ENCODE measurements around the gene LDB2.
"Not testable (repeated sequence)": the region's sequence is repeated elsewhere in the genome, so short reads cannot be mapped to it uniquely, and the experiment has no call there.

LDB2 gene

DNA sequence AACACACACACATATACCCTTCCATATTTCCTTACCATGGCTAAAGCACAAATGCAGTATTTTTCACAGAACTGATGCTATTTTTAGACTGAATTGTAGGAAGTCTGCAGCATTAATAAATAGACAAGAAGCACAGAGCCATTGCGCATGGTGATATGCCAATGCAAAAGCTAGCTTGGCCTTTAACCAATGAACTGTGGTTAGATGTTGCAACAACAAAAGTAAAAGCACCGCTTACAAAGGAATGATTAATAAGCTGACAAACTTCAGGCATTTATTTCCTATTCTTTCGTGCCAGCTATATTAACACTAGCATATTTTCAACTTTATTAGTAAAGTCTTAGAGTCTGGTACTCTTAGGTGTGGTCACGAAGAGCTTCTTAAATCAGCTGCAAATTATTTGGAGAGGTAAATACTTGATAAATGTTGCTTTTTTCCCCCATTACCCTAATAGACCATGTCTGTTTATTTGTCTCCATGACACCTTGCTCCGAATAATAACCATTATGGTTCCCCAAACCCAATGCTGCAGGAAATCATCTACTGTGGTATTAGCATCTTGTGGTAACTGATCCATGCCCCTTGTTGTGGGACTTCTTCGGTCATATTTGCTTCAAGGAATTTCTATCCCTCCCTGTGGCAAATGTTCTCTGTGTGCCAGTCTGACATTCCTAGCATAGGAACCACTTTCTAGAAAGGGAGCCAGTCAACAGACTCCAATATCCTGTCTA, 366.0 kb downstream of the LDB2 start:
- no peak for TF ChIP-seq YY1 (IDR thresholded peaks at IDR 0.05; ENCODE audit: insufficient read depth, insufficient read length)
- no peak for TF ChIP-seq SUZ12 (IDR thresholded peaks at IDR 0.05; ENCODE audit: extremely low read depth, insufficient read depth, insufficient read length)
- TF ChIP-seq ZNF274 (IDR thresholded peaks at IDR 0.05; ENCODE audit: low read depth, low read length) = no peak
- H3K27me3 ChIP-seq (ENCODE audit: insufficient read depth, insufficient read length) = no peaks in the 10 kb centered on the region
- DNase-seq (ENCODE audit: low read depth, low spot score) = no peak
- no peak overlapping the region for H3K9ac ChIP-seq (ENCODE audit: insufficient read length, low read depth)
- H3K4me1 ChIP-seq (ENCODE audit: insufficient read depth, insufficient read length) = no peaks in the 10 kb centered on the region
- no peaks in the 10 kb centered on the region for H3K36me3 ChIP-seq (ENCODE audit: insufficient read depth, insufficient read length, low read length)
- no peaks in the 10 kb centered on the region for H3K9me3 ChIP-seq (ENCODE audit: insufficient read depth, low read length)
- no peak overlapping the region for H3K4me3 ChIP-seq (ENCODE audit: insufficient read length, low read depth)

DNA sequence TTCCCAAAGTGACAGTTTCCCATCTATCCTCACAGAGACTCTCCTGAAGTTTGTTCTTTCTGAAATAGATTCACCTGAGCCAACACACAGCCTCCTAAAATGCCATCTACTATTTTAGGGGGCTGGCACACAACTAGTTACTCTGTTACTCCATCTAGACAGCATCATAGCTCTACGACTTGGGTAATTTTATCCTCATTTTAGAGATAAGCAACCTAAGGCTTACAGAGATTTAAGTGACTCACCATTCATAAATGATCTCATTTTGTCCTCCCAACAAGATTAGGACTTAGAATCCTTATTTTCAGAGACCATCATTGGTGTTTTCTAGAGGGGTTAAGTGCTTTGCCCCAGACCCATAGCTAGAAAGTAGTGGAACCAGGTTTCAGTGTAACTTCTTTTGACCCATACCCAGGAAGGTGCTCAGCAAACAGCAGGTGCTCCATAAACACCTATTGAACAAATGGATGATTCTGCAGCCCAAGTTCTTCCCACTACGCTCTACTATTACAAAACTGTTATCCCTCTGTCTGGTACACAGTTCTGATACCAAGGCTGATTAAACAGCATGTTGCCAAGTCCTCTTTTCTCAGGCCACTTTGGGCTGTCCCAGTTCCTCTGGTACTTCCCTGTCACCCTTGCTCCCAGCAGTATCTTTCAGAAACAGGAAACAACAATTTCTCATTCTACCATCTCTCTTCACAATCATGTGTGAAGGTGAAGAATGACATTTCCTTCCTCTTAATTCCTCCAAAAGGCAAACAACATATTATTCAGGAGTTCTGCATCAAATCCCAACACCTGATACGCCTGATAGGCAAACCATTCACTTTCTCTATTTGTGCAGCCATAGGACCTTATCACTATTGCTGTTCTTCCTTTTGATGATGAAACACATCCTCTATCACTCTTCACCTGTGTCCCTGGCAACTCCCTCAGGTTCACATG, 367.5 kb downstream of the LDB2 start:
- Histone ChIP-seq H3K9ac (ENCODE audit: insufficient read length, low read depth) (no peak overlapping the region), H3K27me3 (ENCODE audit: insufficient read depth, insufficient read length) (no peaks in the 10 kb centered on the region), H3K4me1 (ENCODE audit: insufficient read depth, insufficient read length) (no peaks in the 10 kb centered on the region), H3K9me3 (ENCODE audit: insufficient read depth, low read length) (no peaks in the 10 kb centered on the region), H3K36me3 (ENCODE audit: insufficient read depth, insufficient read length, low read length) (no peaks in the 10 kb centered on the region), H3K4me3 (ENCODE audit: insufficient read length, low read depth) (no peak overlapping the region)
- no peak for DNase-seq (ENCODE audit: low read depth, low spot score)
- no peak for TF ChIP-seq YY1 (IDR thresholded peaks at IDR 0.05; ENCODE audit: insufficient read depth, insufficient read length)
- TF ChIP-seq ZNF274 (IDR thresholded peaks at IDR 0.05; ENCODE audit: low read depth, low read length) = no peak
- no peak for TF ChIP-seq SUZ12 (IDR thresholded peaks at IDR 0.05; ENCODE audit: extremely low read depth, insufficient read depth, insufficient read length)

DNA sequence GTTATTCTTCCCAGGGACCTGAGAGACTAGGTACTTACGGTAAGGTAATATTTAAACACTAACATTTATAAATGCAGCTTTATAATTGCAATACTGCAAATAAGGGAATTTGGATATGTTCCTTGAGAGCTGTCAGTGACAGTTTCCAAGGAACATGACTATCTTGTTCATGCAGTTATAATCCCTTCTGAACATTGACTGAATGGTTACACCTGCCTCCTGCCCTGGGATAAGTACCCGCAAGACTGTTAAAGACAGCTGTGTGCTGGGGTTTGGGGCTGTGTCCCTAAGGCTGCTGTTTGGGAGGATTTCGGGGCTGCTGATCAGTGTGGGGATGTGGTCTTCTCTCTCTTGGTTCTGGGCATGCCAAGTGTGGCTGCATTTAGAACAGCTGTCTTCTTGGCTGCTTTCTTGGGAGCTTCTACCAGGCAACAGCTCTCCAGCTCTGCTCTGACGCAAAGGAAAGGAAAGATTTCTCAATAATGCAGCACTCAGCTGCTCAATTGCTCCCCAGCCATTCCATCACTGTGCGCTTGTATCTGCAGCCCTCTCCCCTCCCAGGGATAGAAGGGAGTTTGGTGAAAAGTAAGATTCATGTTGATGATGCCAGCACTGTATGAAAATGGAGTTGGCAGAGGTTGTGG, 373.4 kb downstream of the LDB2 start:
- Histone ChIP-seq H3K36me3 (ENCODE audit: insufficient read depth, insufficient read length, low read length) (no peaks in the 10 kb centered on the region), H3K27me3 (ENCODE audit: insufficient read depth, insufficient read length) (no peaks in the 10 kb centered on the region), H3K4me1 (ENCODE audit: insufficient read depth, insufficient read length) (no peaks in the 10 kb centered on the region), H3K9ac (ENCODE audit: insufficient read length, low read depth) (no peak overlapping the region), H3K4me3 (ENCODE audit: insufficient read length, low read depth) (no peak overlapping the region), H3K9me3 (ENCODE audit: insufficient read depth, low read length) (no peaks in the 10 kb centered on the region)
- no peak for DNase-seq (ENCODE audit: low read depth, low spot score)
- TF ChIP-seq ZNF274 (IDR thresholded peaks at IDR 0.05; ENCODE audit: low read depth, low read length) = no peak
- no peak for TF ChIP-seq YY1 (IDR thresholded peaks at IDR 0.05; ENCODE audit: insufficient read depth, insufficient read length)
- no peak for TF ChIP-seq SUZ12 (IDR thresholded peaks at IDR 0.05; ENCODE audit: extremely low read depth, insufficient read depth, insufficient read length)

DNA sequence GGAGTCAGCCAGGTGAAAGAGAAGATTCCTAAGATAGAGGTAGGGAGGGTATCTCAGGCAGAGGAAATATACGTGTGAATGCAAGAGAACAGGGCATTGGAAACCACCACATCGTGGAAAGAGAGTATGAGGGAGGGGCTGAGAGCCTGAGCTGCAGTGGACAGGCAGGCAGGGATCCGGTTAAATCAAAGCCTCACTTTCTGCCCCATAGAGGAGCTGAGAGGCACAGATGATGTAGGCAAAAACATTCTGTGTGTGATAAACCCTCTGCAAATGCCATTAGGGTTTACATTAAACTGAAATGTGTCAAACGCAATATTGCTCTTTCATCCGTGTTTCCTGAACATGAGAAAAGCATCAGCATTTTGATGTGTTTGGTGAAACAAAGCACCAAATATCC, 374.0 kb downstream of the LDB2 start:
- no peak overlapping the region for H3K9ac ChIP-seq (ENCODE audit: insufficient read length, low read depth)
- H3K4me1 ChIP-seq (ENCODE audit: insufficient read depth, insufficient read length) = no peaks in the 10 kb centered on the region
- no peaks in the 10 kb centered on the region for H3K27me3 ChIP-seq (ENCODE audit: insufficient read depth, insufficient read length)
- H3K36me3 ChIP-seq (ENCODE audit: insufficient read depth, insufficient read length, low read length) = no peaks in the 10 kb centered on the region
- no peak overlapping the region for H3K4me3 ChIP-seq (ENCODE audit: insufficient read length, low read depth)
- H3K9me3 ChIP-seq (ENCODE audit: insufficient read depth, low read length) = no peaks in the 10 kb centered on the region
- TF ChIP-seq YY1 (IDR thresholded peaks at IDR 0.05; ENCODE audit: insufficient read depth, insufficient read length) (no peak), SUZ12 (IDR thresholded peaks at IDR 0.05; ENCODE audit: extremely low read depth, insufficient read depth, insufficient read length) (no peak)
- DNase-seq (ENCODE audit: low read depth, low spot score) = no peak

DNA sequence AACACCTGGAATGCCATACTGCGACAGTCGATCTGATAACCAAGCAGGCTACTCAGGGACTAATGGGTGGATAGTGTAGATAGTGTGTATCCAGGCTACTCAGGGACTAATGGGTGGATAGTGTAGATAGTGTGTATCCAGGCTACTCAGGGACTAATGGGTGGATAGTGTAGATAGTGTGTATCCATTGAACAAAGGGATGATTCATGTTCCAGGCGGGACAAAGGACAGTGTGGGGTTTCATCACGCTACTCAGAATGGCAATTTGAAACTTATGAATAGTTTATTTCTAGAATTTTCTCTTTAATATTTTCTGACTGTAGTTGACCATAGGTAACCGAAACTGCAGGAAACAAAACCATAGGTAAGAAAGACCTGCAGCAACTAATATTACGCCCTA, 374.9 kb downstream of the LDB2 start:
- H3K9me3 ChIP-seq (ENCODE audit: insufficient read depth, low read length); H3K4me1 ChIP-seq (ENCODE audit: insufficient read depth, insufficient read length); H3K27me3 ChIP-seq (ENCODE audit: insufficient read depth, insufficient read length); H3K36me3 ChIP-seq (ENCODE audit: insufficient read depth, insufficient read length, low read length); H3K9ac ChIP-seq (ENCODE audit: insufficient read length, low read depth); H3K4me3 ChIP-seq (ENCODE audit: insufficient read length, low read depth); DNase-seq (ENCODE audit: low read depth, low spot score): not testable (repeated sequence)

DNA sequence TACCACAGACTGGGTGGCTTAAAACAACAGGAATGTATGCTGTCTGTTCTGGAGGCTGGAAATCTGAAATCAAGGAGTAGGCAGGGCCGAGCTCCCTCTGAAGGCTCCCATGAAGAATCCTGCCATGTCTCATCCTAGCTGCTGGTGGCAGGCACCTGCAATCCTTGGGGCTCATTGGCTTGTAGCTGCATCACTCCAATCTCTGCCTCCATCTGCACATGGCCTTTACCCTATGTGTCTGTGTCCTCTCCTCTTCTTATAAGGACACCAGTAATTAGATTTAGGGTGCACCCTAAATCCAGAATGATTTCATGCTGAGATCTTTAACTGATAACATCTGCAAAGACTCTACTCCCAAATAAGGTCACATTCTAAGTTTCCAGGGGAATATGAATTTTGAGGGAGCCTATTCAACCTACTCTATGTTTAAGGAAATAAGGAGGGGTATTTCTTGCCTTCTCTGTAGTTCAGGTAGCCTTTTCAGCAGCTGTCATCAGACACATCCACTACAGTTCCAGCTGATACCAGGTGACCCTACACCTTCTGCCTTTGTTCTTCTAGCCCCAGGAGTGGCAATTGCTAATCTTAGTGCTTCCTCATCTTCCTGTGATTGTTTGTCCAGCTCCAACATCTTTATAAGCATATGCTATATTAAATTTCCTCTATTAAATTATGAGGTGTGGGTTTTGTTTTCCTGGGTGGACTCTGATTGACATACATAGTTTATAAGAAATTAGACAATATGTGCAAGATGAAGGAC, 377.1 kb downstream of the LDB2 start:
- Histone ChIP-seq H3K9ac (ENCODE audit: insufficient read length, low read depth) (no peak overlapping the region), H3K27me3 (ENCODE audit: insufficient read depth, insufficient read length) (no peaks in the 10 kb centered on the region)
- DNase-seq (ENCODE audit: low read depth, low spot score) = no peak

More for the DNA sequence above, 377.1 kb downstream of the LDB2 start:
- Histone ChIP-seq H3K4me1 (ENCODE audit: insufficient read depth, insufficient read length) (no peaks in the 10 kb centered on the region), H3K36me3 (ENCODE audit: insufficient read depth, insufficient read length, low read length) (no peaks in the 10 kb centered on the region), H3K4me3 (ENCODE audit: insufficient read length, low read depth) (no peak overlapping the region), H3K9me3 (ENCODE audit: insufficient read depth, low read length) (no peaks in the 10 kb centered on the region)
- TF ChIP-seq SUZ12 (IDR thresholded peaks at IDR 0.05; ENCODE audit: extremely low read depth, insufficient read depth, insufficient read length) = no peak
- no peak for TF ChIP-seq YY1 (IDR thresholded peaks at IDR 0.05; ENCODE audit: insufficient read depth, insufficient read length)
- no peak for TF ChIP-seq ZNF274 (IDR thresholded peaks at IDR 0.05; ENCODE audit: low read depth, low read length)

Measured in NT2/D1 (cell line).